DND-41 (cell line): ENCODE measurements around the gene LGALS3.

ENCODE experiments used
- ATAC-seq: fragments of 200-7000 bp; cut with Tn5 transposase; 3 replicates; pipeline ENCODE4 v1.9.1; 2021; ENCODE audit warnings: low read depth; ENCODE audit not compliant: insufficient read depth
- DNase-seq: peaks from one replicate; pipeline ENCODE4 v3.0.0-alpha.2; 2020
- H2AFZ ChIP-seq: 2 replicates; pipeline ENCODE4 v1.6.0; 2012; ENCODE audit warnings: low read depth, low read length
- H3K27ac ChIP-seq: 2 replicates; pipeline ENCODE4 v1.5.1; 2012; ENCODE audit warnings: low read length, inconsistent platforms
- H3K27me3 ChIP-seq: fragments of 200-600 bp; sonication (generic); 2 replicates; pipeline ENCODE4 v1.6.0; 2012; ENCODE audit warnings: low read length, mild to moderate bottlenecking, inconsistent platforms; ENCODE audit not compliant: insufficient read depth, poor library complexity
- H3K36me3 ChIP-seq: 2 replicates; pipeline ENCODE4 v1.5.1; 2012; ENCODE audit warnings: low read length, inconsistent platforms; ENCODE audit not compliant: insufficient read depth
- H3K4me1 ChIP-seq: 2 replicates; pipeline ENCODE4 v1.5.1; 2012; ENCODE audit warnings: mild to moderate bottlenecking, low read length; ENCODE audit not compliant: insufficient read depth
- H3K4me2 ChIP-seq: 2 replicates; pipeline ENCODE4 v1.6.0; 2012; ENCODE audit warnings: mild to moderate bottlenecking, moderate library complexity, low read length, inconsistent platforms; ENCODE audit not compliant: insufficient read depth
- H3K4me3 ChIP-seq, 2 experiments: fragments of 200-600 bp in 1 of 2; shearing (Covaris generic) in 1 of 2; 2 replicates each; pipeline ENCODE4 v1.5.1; 2012 to 2016; ENCODE audit warnings: inconsistent platforms in 2 of 2, low read length in 2 of 2, mild to moderate bottlenecking in 2 of 2, low read depth in 1 of 2, moderate library complexity in 1 of 2
- H3K79me2 ChIP-seq: 2 replicates; pipeline ENCODE4 v1.6.0; 2012; ENCODE audit warnings: low read length, inconsistent platforms; ENCODE audit not compliant: insufficient read depth
- H3K9ac ChIP-seq: 2 replicates; pipeline ENCODE4 v1.6.0; 2012; ENCODE audit warnings: low read depth, mild to moderate bottlenecking, inconsistent platforms, low read length, moderate library complexity
- H3K9me3 ChIP-seq: 2 replicates; pipeline ENCODE4 v1.5.1; 2012; ENCODE audit warnings: low read length, moderate library complexity, mild to moderate bottlenecking, inconsistent platforms; ENCODE audit not compliant: insufficient read depth, severe bottlenecking
- H4K20me1 ChIP-seq: 2 replicates; pipeline ENCODE4 v1.6.0; 2012; ENCODE audit warnings: low read length; ENCODE audit not compliant: insufficient read depth
- EZH2 ChIP-seq: IDR thresholded peaks from 3 replicates; pipeline ENCODE4 v1.6.1; 2012; ENCODE audit warnings: borderline replicate concordance, low read depth, mild to moderate bottlenecking, moderate library complexity, low read length, inconsistent platforms; ENCODE audit not compliant: severe bottlenecking
- TF ChIP-seq, protein P1 (sequence below): IDR thresholded peaks from 2 replicates; pipeline ENCODE4 v1.5.1; 2012; ENCODE audit warnings: borderline replicate concordance, low read length, moderate library complexity, mild to moderate bottlenecking; ENCODE audit not compliant: poor library complexity, severe bottlenecking; ENCODE audit errors: extremely low read depth

The LGALS3 gene

DNA sequence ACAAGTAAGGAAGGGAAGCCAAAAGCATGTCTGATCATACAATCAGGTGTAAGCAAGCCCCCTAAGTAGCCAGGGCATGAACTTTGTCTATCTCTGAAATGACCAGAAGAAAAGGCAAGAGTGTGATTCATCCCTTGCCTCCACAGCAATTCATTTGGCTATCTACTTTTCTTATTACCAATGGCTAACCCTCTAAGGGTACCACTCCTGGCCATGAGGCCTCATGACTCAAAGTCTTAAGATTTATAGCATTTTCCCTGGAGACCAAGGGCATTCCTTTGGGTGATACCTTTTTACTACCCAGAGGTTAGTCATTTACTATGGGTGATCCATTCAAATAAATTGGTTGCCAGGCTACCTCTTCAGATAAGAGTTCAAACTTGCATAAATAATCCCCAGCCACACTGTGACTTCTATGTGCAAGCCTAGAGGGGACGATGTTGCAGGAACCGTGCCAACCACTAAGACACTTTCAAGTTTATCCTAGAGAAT is 1.5 kb upstream of the LGALS3 start:
- Histone ChIP-seq H3K79me2 (no peaks in the 10 kb centered on the region), H3K4me1 (no peaks in the 10 kb centered on the region), H4K20me1 (no peaks in the 10 kb centered on the region), H2AFZ (no peak overlapping the region), H3K36me3 (no peaks in the 10 kb centered on the region), H3K4me2 (no peak overlapping the region), H3K4me3 (no peak overlapping the region), H3K27me3 (no peaks in the 10 kb centered on the region), H3K9ac (no peak overlapping the region), H3K9me3 (no peaks in the 10 kb centered on the region), H3K27ac (no peak overlapping the region)
- TF ChIP-seq, protein P1, sequence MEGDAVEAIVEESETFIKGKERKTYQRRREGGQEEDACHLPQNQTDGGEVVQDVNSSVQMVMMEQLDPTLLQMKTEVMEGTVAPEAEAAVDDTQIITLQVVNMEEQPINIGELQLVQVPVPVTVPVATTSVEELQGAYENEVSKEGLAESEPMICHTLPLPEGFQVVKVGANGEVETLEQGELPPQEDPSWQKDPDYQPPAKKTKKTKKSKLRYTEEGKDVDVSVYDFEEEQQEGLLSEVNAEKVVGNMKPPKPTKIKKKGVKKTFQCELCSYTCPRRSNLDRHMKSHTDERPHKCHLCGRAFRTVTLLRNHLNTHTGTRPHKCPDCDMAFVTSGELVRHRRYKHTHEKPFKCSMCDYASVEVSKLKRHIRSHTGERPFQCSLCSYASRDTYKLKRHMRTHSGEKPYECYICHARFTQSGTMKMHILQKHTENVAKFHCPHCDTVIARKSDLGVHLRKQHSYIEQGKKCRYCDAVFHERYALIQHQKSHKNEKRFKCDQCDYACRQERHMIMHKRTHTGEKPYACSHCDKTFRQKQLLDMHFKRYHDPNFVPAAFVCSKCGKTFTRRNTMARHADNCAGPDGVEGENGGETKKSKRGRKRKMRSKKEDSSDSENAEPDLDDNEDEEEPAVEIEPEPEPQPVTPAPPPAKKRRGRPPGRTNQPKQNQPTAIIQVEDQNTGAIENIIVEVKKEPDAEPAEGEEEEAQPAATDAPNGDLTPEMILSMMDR = no peak
- no peak for TF ChIP-seq EZH2
- DNase-seq (no peak), ATAC-seq (no peak)

DNA sequence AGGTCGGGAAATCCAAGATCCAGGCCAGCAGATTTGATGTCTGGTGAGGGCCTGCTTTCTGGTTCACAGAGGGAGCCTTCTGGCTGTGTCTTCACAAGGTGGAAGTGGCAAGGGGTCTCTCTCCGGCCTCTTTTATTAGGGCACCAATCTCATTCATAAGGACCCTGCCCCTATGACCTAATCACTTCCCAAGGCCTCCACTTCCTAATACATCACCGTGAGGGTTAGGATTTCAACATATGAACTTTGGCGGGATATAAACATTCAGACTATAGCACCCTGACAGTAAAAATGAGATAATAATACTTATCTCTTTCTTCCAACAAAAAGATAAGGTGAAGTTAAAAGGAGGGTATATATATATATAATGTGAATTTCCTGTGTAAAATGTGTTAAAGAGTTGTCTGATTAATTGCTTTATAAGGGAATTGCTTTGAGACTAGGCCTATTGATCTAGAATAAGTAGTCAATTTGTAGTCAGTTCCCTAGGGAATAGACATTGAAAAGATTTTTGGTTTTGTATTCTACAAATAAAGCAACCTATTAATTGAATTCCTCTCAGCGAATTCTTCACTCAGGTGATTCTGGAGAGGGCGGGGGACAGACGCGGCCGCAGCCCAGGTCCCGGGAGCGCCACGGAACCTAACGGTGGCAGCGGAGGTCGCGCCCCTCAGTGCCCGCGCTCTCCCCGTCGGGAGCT is 516 bp upstream of the LGALS3 start:
- no peak for ATAC-seq
- no peaks in the 10 kb centered on the region for H3K79me2 ChIP-seq
- no peaks in the 10 kb centered on the region for H3K4me1 ChIP-seq
- DNase-seq = no peak
- H3K27me3 ChIP-seq = no peaks in the 10 kb centered on the region
- H3K9me3 ChIP-seq = no peaks in the 10 kb centered on the region
- no peak overlapping the region for H3K4me2 ChIP-seq
- no peaks in the 10 kb centered on the region for H4K20me1 ChIP-seq
- no peak overlapping the region for H2AFZ ChIP-seq
- TF ChIP-seq EZH2 = no peak
- TF ChIP-seq, protein P1 = no peak
- no peaks in the 10 kb centered on the region for H3K36me3 ChIP-seq
- H3K27ac ChIP-seq = no peak overlapping the region
- no peak overlapping the region for H3K4me3 ChIP-seq
- no peak overlapping the region for H3K9ac ChIP-seq

DNA sequence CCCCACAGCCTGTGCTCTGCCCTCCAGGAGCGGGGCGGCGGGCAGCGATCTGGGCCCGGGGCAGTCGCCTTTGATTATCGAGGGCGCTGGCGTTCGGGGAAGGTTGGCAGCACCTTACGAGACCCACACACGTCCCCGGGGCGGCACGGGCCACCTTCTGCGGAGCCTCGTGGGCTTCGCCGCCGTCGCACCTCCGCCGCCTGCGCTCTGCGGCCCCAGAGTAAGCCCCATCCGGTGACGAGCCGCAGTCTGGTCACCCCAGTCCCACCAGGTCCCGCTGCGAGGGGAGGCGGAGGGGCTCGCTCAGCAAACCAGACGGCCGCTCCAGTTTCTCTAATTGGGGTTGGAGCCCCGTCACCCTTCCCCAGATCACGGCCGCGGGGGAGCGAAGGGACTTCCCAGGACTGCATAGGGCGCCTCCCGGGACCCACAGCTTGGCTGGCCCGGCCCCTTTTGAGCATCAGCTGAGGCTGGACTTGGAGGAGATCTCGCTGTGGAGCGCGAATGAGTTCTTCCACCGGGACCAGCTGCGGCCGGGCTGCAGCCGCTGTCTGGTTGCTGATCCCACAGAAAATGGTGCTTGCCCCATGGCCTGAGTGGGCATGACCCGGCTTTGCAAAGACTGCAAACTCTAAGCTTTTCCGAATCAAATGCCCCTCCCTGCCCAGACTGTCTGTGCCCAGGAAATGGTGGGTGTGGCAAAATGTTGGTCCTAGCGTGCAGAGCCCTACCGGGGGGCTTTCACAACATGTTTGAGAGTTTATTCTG is 560 bp downstream of the LGALS3 start:
- H4K20me1 ChIP-seq = no peaks in the 10 kb centered on the region
- no peaks in the 10 kb centered on the region for H3K9me3 ChIP-seq
- DNase-seq = no peak
- H3K4me2 ChIP-seq = no peak overlapping the region
- no peaks in the 10 kb centered on the region for H3K36me3 ChIP-seq
- no peaks in the 10 kb centered on the region for H3K4me1 ChIP-seq
- H3K4me3 ChIP-seq = no peak overlapping the region
- no peak overlapping the region for H3K9ac ChIP-seq
- no peak for ATAC-seq
- H3K27ac ChIP-seq = no peak overlapping the region
- no peak for TF ChIP-seq EZH2
- TF ChIP-seq, protein P1 = no peak
- no peaks in the 10 kb centered on the region for H3K79me2 ChIP-seq
- no peaks in the 10 kb centered on the region for H3K27me3 ChIP-seq
- H2AFZ ChIP-seq = no peak overlapping the region
